Brain microvascular endothelial cell (primary cell): Measurements from ENCODE around the gene GSDME.

Experiments
- DNase-seq: peaks from one replicate; pipeline ENCODE4 v3.0.0-alpha.2; 2020
- H3K27ac ChIP-seq: fragments of 250-450 bp; sonication (Bioruptor Pico); 2 replicates; pipeline ENCODE4 v1.5.1; 2020; ENCODE audit warnings: mild to moderate bottlenecking, moderate library complexity
- H3K27me3 ChIP-seq: fragments of 250-450 bp; sonication (Bioruptor Pico); replicated peaks from 2 replicates; pipeline ENCODE4 v1.5.1; 2020; ENCODE audit warnings: mild to moderate bottlenecking
- H3K36me3 ChIP-seq: fragments of 250-450 bp; sonication (Bioruptor Pico); replicated peaks from 2 replicates; pipeline ENCODE4 v1.5.1; 2020; ENCODE audit warnings: mild to moderate bottlenecking
- H3K4me3 ChIP-seq: 2 replicates; pipeline ENCODE4 v1.5.1; 2011; ENCODE audit warnings: low read depth, mild to moderate bottlenecking, control low read depth, low read length, moderate library complexity
- CTCF ChIP-seq: IDR thresholded peaks from 2 replicates; pipeline ENCODE4 v1.5.1; 2011; ENCODE audit warnings: low read depth, mild to moderate bottlenecking, moderate library complexity, low read length, control low read depth, inconsistent platforms; ENCODE audit errors: missing control alignments
- in situ Hi-C: cut with HindIII; loops from 2 replicates; pipeline ENCODE4 v1.10.0; 2017; ENCODE audit warnings: low sequenced_read_pairs, low pct_ligation_motif_present

GSDME gene

GRCh38 chr7:24700521-24701260 lies 56.6 kb downstream of the GSDME start:
- TF ChIP-seq CTCF: no peak
- H3K27ac ChIP-seq: no peak overlapping the region
- H3K4me3 ChIP-seq: no peak overlapping the region
- in situ Hi-C loops: no loop called here
- no peak for DNase-seq
- H3K36me3 ChIP-seq: no peaks in the 10 kb centered on the region
- H3K27me3 ChIP-seq: no peaks in the 10 kb centered on the region

GRCh38 chr7:24698531-24699266 lies 58.6 kb downstream of the GSDME start:
- no peak overlapping the region for H3K4me3 ChIP-seq
- no peak for DNase-seq
- in situ Hi-C loops: no loop called here
- H3K27me3 ChIP-seq: no peaks in the 10 kb centered on the region
- no peaks in the 10 kb centered on the region for H3K36me3 ChIP-seq
- H3K27ac ChIP-seq: no peak overlapping the region
- TF ChIP-seq CTCF: no peak

DNA sequence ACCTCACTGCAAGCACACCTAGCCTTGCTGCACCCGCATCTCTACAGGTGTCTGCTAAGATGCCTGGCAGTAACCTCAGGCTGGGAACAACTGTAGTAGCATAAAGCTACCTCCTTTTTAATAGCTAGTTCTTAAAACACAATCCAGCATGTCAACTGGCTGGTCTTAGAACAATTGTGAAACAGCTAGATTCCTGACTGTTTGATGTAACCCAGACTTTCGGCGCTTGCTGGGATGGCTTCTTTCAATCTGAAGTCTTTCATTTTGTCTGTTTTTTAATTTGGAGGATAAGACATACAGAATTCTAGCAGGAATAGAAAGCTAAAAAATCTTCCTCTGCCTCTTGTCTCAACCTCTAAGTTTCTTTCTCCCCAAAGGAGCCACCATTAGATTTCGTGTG lies 59.8 kb downstream of the GSDME start:
- Histone ChIP-seq H3K27me3 (no peaks in the 10 kb centered on the region), H3K36me3 (no peaks in the 10 kb centered on the region), H3K27ac (no peak overlapping the region), H3K4me3 (no peak overlapping the region)
- DNase-seq: no peak
- TF ChIP-seq CTCF: no peak
- in situ Hi-C loops: no loop called here

GRCh38 chr7:24692592-24692991 lies 64.7 kb downstream of the GSDME start:
- no peaks in the 10 kb centered on the region for H3K27me3 ChIP-seq
- in situ Hi-C loops: no loop called here
- DNase-seq: no peak
- no peaks in the 10 kb centered on the region for H3K36me3 ChIP-seq
- H3K27ac ChIP-seq: no peak overlapping the region
- no peak for TF ChIP-seq CTCF
- no peak overlapping the region for H3K4me3 ChIP-seq

DNA sequence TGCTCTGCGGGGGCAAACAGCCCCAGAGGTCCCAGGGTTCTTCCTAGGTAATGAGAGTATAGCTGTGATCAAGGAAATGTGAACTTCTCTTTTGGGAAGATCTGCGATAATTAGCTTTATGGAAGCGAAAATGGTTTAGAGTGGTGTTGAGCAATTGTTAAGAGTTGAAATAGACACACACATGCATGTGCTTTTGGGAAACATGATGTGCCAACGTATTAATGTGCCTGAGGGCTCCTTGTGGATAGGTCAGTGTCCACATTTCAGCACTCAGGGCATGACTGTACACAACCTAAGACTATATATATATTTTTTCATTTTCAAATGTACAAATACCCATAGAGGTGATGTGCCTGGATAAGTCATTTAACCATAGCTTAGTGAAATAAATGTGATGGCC lies 67.0 kb downstream of the GSDME start:
- Histone ChIP-seq H3K27me3 (no peaks in the 10 kb centered on the region), H3K27ac (no peak overlapping the region), H3K36me3 (no peaks in the 10 kb centered on the region), H3K4me3 (no peak overlapping the region)
- no peak for DNase-seq
- in situ Hi-C loops: no loop called here
- no peak for TF ChIP-seq CTCF
